HG03432 (cell line): ENCODE results near the gene WDR86.

Source experiments
- ATAC-seq: cut with Tn5 transposase; IDR thresholded peaks from one replicate; pipeline ENCODE4 v1.9.1; 2021; ENCODE audit warnings: mild to moderate bottlenecking, moderate library complexity; ENCODE audit not compliant: unreplicated experiment

The WDR86 gene

GRCh38 chr7:151406886-151407583 lies 2.8 kb downstream of the WDR86 start:
- no peak for ATAC-seq

GRCh38 chr7:151406051-151406875 lies 3.6 kb downstream of the WDR86 start:
- ATAC-seq, result no peak

GRCh38 chr7:151405588-151405987 lies 4.2 kb downstream of the WDR86 start:
- ATAC-seq, result no peak

GRCh38 chr7:151405056-151405455 lies 4.8 kb downstream of the WDR86 start:
- ATAC-seq, result no peak

GRCh38 chr7:151404216-151405011 lies 5.4 kb downstream of the WDR86 start:
- no peak for ATAC-seq

GRCh38 chr7:151403764-151404163 lies 6.1 kb downstream of the WDR86 start:
- ATAC-seq, result no peak

- no peak for ATAC-seq
These were observed 7.6 kb downstream of the WDR86 start for GRCh38 chr7:151402029-151402835.

GRCh38 chr7:151400626-151401315 lies 9.1 kb downstream of the WDR86 start:
- peak; percentile 77 for ATAC-seq

GRCh38 chr7:151399906-151400305 lies 9.9 kb downstream of the WDR86 start:
- no peak for ATAC-seq

GRCh38 chr7:151399305-151399601 lies 10.6 kb downstream of the WDR86 start:
- no peak for ATAC-seq

- no peak for ATAC-seq
These were observed 11.2 kb downstream of the WDR86 start for GRCh38 chr7:151398446-151399304.

GRCh38 chr7:151397026-151397425 lies 12.8 kb downstream of the WDR86 start:
- no peak for ATAC-seq

- no peak for ATAC-seq
These were observed 13.4 kb downstream of the WDR86 start for GRCh38 chr7:151396328-151396970.

- no peak for ATAC-seq
These were observed 14.8 kb downstream of the WDR86 start for GRCh38 chr7:151395036-151395367.

GRCh38 chr7:151394076-151395035 lies 15.5 kb downstream of the WDR86 start:
- ATAC-seq, result no peak

GRCh38 chr7:151393031-151393977 lies 16.5 kb downstream of the WDR86 start:
- no peak for ATAC-seq

- ATAC-seq, result no peak
These were observed 17.4 kb downstream of the WDR86 start for GRCh38 chr7:151392426-151392825.
